Measurements from ENCODE around the gene RRAD.

Gene RRAD

GRCh38 chr16:66881014-66881417 lies 44.3 kb downstream of the RRAD start:
- DNase-seq (ENCODE audit: low spot score): no peak

- DNase-seq (ENCODE audit: low spot score): peak; percentile 84
Measured at GRCh38 chr16:66880288-66881013, 44.9 kb downstream of the RRAD start, which contains the start of gene PDP2. TSS of gene PDP2 (plus strand) at chr16:66880515. CDS start at chr16:66884285, 3,770 bp downstream.

- no peak for DNase-seq (ENCODE audit: low spot score)
Measured at GRCh38 chr16:66878067-66878466, 47.3 kb downstream of the RRAD start.

- no peak for DNase-seq (ENCODE audit: low spot score)
Measured at GRCh38 chr16:66874079-66874775, 51.1 kb downstream of the RRAD start.

GRCh38 chr16:66873685-66874055 lies 51.7 kb downstream of the RRAD start:
- DNase-seq (ENCODE audit: low spot score): no peak

GRCh38 chr16:66872943-66873684 lies 52.2 kb downstream of the RRAD start:
- DNase-seq (ENCODE audit: low spot score): peak; percentile 72

- no peak for DNase-seq (ENCODE audit: low spot score)
Measured at GRCh38 chr16:66872559-66872942, 52.8 kb downstream of the RRAD start.

- no peak for DNase-seq (ENCODE audit: low spot score)
Measured at GRCh38 chr16:66871840-66872239, 53.5 kb downstream of the RRAD start.

Data from hematopoietic multipotent progenitor cell treated with erythropoietin and hydrocortisone succinate and interleukin-3 and kit ligand, for 17 days (in vitro differentiated cells).